Activated CD4-positive, alpha-beta memory T cell treated with anti-CD3 and anti-CD28 coated beads, Interleukin-2, amount 10 ng/mL, durations not matched to agents 7 days and 5 days (primary cell): ENCODE results near the gene MAK. TPM values are rescaled to one million over a fixed set of nuclear protein-coding genes. Genes with fewer than 3 reads are reported as not detected.
A peak's percentile ranks its signal among the peaks of the same experiment; 100 is the strongest.
"Not testable (repeated sequence)": the region's sequence is repeated elsewhere in the genome, so short reads cannot be mapped to it uniquely, and the experiment has no call there.

Source experiments
- CTCF ChIA-PET: fragments of 350-600 bp; sonication (Branson Sonifier 250); formaldehyde crosslinking; loops from one replicate; lab custom pipeline; 2021; ENCODE audit warnings: antibody characterized with exemption, inconsistent platforms; lab: Charles Lee
- POLR2A ChIA-PET: fragments of 350-600 bp; sonication (Branson Sonifier 250); formaldehyde crosslinking; loops from one replicate; lab custom pipeline; 2021; ENCODE audit warnings: antibody characterized with exemption; lab: Charles Lee
- DNase-seq: peaks from one replicate; pipeline ENCODE4 v3.0.0-alpha.2; 2020
- H3K27ac Mint-ChIP-seq: one replicate; pipeline ENCODE4 v1.8.0; 2021; ENCODE audit warnings: mild to moderate bottlenecking, mixed read lengths
- H3K27me3 Mint-ChIP-seq: one replicate; pipeline ENCODE4 v1.8.0; 2021; ENCODE audit warnings: mixed read lengths
- H3K36me3 Mint-ChIP-seq: one replicate; pipeline ENCODE4 v1.8.0; 2021; ENCODE audit warnings: low read depth, mixed read lengths
- H3K4me1 Mint-ChIP-seq: one replicate; pipeline ENCODE4 v1.8.0; 2021; ENCODE audit warnings: mixed read lengths
- H3K4me3 Mint-ChIP-seq: one replicate; pipeline ENCODE4 v1.8.0; 2021; ENCODE audit warnings: mild to moderate bottlenecking, mixed read lengths
- H3K9me3 Mint-ChIP-seq: one replicate; pipeline ENCODE4 v1.8.0; 2021; ENCODE audit warnings: mixed read lengths
- total RNA-seq, 2 experiments: library from RNA; stranded (reverse); gene quantifications; one replicate each; pipeline ENCODE4 v1.2.3, GENCODE V29; 2021

MAK gene
- total RNA-seq, 2 experiments from 2014 or later, result 0.15 to 0.35 TPM

DNA sequence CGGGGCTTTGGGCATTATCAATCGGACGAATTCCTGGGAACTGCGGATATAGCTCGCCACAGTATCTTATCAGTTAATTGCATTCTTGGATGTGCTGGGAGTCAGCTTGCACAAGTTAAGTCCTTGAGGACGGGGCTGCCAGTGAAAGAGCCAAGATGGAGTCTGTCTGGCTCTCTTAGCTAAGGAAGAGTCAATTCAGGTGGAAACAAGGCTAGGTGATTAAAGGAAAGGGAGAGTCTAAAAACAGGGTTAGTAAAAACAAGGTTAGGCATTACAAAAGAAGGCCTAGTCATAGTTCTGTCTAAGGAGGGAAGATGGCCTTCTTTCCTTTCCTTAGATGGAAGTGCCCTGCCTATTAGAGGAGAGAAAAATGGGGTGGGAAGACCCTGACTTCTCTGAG, 87.8 kb downstream of the MAK start:
- POLR2A ChIA-PET, CTCF ChIA-PET, H3K4me3 Mint-ChIP-seq, H3K27ac Mint-ChIP-seq, H3K9me3 Mint-ChIP-seq, H3K27me3 Mint-ChIP-seq, DNase-seq: not testable (repeated sequence)
- H3K4me1 Mint-ChIP-seq, result peaks cover 63% of the 10 kb centered on the region
- peaks cover 48% of the 10 kb centered on the region for H3K36me3 Mint-ChIP-seq

DNA sequence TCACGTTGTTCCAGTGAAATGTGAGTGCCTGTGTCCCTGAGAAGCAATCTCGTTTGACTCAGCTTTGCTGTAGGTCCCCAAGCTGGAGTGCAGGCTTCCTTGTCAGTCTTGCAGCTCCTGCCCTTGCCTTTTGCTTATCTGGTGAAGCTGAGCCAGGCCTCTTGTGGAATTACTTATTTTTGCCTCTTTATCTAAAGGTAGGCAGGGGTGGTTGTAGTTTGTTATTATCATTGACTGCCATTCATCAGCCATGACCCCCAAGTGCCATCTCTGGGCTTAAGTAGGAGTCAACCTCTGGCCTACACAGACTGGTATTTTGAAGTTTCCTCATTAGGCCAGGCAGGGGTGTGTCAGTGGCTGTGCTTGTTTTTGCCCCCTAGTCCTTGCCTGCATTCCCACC, 88.6 kb downstream of the MAK start:
- Mint-ChIP-seq H3K27me3 (no peaks in the 10 kb centered on the region), H3K4me1 (peaks cover 61% of the 10 kb centered on the region), H3K27ac (no peak overlapping the region), H3K9me3 (no peaks in the 10 kb centered on the region), H3K36me3 (peaks cover 40% of the 10 kb centered on the region), H3K4me3 (peak overlapping the region; percentile 93)
- CTCF ChIA-PET, result interaction anchor here (3.9 kb wide), 1 partner anchor 10 kb away, joined by 18 read pairs; no protein-coding TSS in a partner anchor
- DNase-seq, result no peak
- POLR2A ChIA-PET, result interaction anchor here (0.9 to 4.7 kb wide), 4 partner anchors 8 to 56 kb away, joined by 3 to 86 read pairs (median 22); partner anchors contain the start of genes C6orf52, PAK1IP1 and TMEM14C

DNA sequence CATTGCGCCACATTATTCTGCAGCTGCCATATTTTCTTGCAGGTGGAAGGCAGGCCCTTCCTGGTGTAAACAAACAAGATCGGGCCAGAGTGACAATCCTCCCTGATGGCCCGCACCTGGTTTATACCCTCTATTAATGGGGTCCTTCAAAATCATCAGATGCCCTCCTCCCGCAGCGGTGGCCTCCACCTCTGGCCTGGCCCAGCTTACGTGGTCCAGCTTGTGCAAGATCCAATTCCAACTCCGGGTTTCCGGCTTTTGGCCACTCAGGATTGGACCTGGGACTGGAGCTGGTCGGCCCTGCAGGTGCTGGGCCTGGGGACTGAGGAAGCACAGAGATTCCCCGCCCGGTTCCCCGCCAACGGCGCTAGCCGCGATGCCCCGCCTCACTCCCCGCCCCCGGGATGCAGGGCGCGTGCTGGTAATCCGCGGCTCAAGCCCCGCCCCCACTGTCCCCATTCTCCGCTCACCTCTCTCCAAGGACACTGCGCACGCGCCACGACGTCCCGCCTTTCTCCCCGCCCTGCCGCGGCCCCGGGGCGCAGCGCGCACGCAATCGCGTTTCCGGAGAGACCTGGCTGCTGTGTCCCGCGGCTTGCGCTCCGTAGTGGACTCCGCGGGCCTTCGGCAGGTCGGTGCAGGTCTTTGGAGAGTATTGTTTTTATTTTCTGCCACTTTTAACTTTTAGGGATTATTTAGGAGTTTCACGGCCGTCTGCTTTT, 90.9 kb downstream of the MAK start, which contains the start of gene TMEM14B:
Gene TMEM14B (plus strand): TSS at position 555 of the 722 bp plus-strand sequence. CDS start 1,441 bp downstream, outside the sequence.
- peak; percentile 100 for DNase-seq
- Mint-ChIP-seq H3K4me1 (peaks cover 50% of the 10 kb centered on the region), H3K27ac (peak within 1 kb of the TSS; percentile 90), H3K27me3 (no peaks in the 10 kb centered on the region), H3K36me3 (peaks cover 24% of the 10 kb centered on the region), H3K4me3 (peak within 1 kb of the TSS; percentile 93), H3K9me3 (no peaks in the 10 kb centered on the region)
- POLR2A ChIA-PET, result interaction anchor here (1.1 to 4.7 kb wide), 13 partner anchors 9 to 667 kb away, joined by 3 to 86 read pairs (median 6); partner anchors contain the start of genes C6orf52, MAK, PAK1IP1 and TMEM14C
- CTCF ChIA-PET, result interaction anchor here (0.8 to 3.9 kb wide), 6 partner anchors 9 to 268 kb away, joined by 3 to 18 read pairs (median 3); no protein-coding TSS in a partner anchor

DNA sequence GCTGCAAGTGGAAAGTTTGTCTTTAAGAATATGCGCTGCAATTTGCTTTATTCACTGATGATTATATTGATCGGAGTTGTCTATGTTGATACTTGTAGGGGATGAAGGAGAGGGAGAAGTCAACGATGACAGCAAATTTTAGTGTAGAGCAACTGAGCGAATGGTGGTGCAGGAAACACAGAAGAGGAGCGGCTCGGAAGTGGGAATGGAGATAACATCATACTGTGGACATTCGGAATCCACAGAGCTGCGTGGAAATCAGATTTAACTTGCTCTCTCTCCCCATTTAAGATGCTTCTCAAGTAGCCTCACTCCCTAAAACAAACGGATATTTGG, 91.5 kb downstream of the MAK start:
- no peak for DNase-seq
- CTCF ChIA-PET, result interaction anchor here (0.8 to 3.9 kb wide), 8 partner anchors 9 to 268 kb away, joined by 3 to 18 read pairs (median 3); partner anchors contain the start of genes C6orf52 and PAK1IP1
- Mint-ChIP-seq H3K9me3 (no peaks in the 10 kb centered on the region), H3K4me3 (peak overlapping the region; percentile 93), H3K36me3 (peaks cover 22% of the 10 kb centered on the region), H3K27ac (peak overlapping the region; percentile 90), H3K27me3 (no peaks in the 10 kb centered on the region), H3K4me1 (peaks cover 50% of the 10 kb centered on the region)
- POLR2A ChIA-PET, result interaction anchor here (1.1 to 4.7 kb wide), 9 partner anchors 9 to 218 kb away, joined by 4 to 86 read pairs (median 9); partner anchors contain the start of genes C6orf52, MAK, PAK1IP1 and TMEM14C

DNA sequence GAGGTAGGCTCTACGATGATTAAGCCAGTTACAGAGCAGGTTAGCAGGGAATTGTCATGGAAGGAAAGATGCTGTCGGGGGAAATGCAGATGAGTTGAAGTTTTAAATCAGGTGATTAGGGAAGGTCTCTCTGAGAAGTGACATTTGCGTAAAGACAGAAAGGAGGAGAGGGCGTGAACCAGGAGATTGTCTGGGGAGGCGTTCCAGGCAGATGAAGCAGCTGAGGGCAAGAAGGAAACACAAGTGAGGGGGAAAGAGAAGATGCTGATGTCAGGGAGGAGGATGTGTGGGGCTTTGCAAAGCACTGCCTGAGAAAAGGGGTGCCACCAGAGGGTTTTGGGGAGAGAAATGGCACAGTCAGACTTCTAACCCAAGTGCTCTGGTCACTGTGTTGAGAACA, 93.2 kb downstream of the MAK start:
- Mint-ChIP-seq H3K9me3 (no peaks in the 10 kb centered on the region), H3K36me3 (peaks cover 13% of the 10 kb centered on the region), H3K27ac (no peak overlapping the region), H3K4me3 (no peak overlapping the region), H3K4me1 (peaks cover 35% of the 10 kb centered on the region), H3K27me3 (no peaks in the 10 kb centered on the region)
- DNase-seq, result no peak
- CTCF ChIA-PET, result no interaction called here
- POLR2A ChIA-PET, result no interaction called here

DNA sequence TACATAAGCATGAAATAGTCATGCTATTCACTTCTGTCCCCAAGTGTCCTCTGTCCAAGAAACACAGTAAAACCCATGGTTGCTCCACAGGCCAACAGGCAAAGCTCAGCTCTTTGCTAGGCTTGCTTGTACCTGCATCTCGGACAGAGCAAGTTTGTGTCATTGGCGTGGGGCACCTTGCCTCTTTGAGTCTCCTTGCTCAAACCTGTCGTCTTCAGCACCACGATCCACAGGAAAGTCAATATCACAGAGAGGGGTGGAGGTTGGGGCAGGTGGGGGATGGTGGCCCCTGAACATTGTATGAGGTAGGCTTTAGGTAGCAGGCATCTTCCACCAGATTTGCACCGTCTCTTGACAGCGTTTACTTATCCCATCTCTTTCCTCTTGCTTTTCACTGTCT, 94.8 kb downstream of the MAK start:
- POLR2A ChIA-PET, result interaction anchor here (1.5 to 1.6 kb wide), 2 partner anchors 19 to 23 kb away, joined by 3 to 5 read pairs; no protein-coding TSS in a partner anchor
- H3K27ac Mint-ChIP-seq, result no peak overlapping the region
- H3K4me1 Mint-ChIP-seq, result peaks cover 19% of the 10 kb centered on the region
- no peaks in the 10 kb centered on the region for H3K9me3 Mint-ChIP-seq
- peaks cover 7% of the 10 kb centered on the region for H3K36me3 Mint-ChIP-seq
- CTCF ChIA-PET, result no interaction called here
- no peak for DNase-seq
- no peak overlapping the region for H3K4me3 Mint-ChIP-seq
- H3K27me3 Mint-ChIP-seq, result no peaks in the 10 kb centered on the region

DNA sequence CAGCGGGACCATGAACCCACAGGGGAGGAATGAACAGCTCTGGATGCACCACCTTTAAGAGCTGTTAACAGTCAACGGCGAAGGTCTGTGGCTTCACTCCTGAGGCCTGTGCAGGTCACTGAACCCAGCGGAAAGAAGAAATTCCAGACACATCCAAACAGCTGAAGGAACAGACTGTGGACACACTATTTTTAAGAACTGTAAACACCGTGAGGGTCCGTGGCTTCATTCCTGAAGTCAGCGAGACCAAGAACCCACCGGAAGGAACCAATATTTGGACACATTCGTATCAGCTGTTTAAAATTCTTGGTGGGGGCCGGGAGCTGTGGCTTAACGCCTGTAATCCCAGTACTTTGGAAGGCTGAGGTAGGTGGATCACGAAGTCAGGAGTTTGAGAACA, 96.1 kb downstream of the MAK start:
- no peaks in the 10 kb centered on the region for H3K9me3 Mint-ChIP-seq
- peaks cover 15% of the 10 kb centered on the region for H3K4me1 Mint-ChIP-seq
- no peak overlapping the region for H3K4me3 Mint-ChIP-seq
- CTCF ChIA-PET, result no interaction called here
- H3K36me3 Mint-ChIP-seq, result peaks cover 7% of the 10 kb centered on the region
- POLR2A ChIA-PET, result interaction anchor here (1.1 to 1.5 kb wide), 4 partner anchors 18 to 23 kb away, joined by 3 to 5 read pairs (median 4); partner anchors contain the start of gene TMEM14C
- H3K27me3 Mint-ChIP-seq, result no peaks in the 10 kb centered on the region
- no peak for DNase-seq
- H3K27ac Mint-ChIP-seq, result no peak overlapping the region

DNA sequence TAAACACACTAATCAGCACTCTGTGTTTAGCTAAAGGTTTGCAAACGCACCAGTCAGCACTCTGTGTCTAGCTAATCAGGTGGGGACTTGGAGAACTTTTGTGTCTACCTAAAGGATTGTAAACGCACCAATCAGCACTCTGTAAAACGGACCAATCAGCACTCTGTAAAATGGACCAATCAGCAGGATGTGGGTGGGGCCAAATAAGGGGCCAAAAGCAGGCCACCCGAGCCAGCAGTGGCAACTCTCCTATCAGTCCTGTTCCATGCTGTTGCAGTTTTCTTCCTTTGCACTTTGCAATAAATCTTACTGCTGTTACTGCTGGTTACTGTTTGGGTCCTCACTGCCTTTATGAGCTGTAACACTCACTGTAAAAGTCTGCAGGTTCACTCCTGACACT, 96.7 kb downstream of the MAK start:
- POLR2A ChIA-PET, result interaction anchor here (1.1 to 1.4 kb wide), 2 partner anchors 18 to 22 kb away, joined by 3 read pairs; no protein-coding TSS in a partner anchor
- H3K27me3 Mint-ChIP-seq, DNase-seq, H3K4me3 Mint-ChIP-seq, H3K27ac Mint-ChIP-seq, H3K36me3 Mint-ChIP-seq, CTCF ChIA-PET, H3K9me3 Mint-ChIP-seq: not testable (repeated sequence)
- peaks cover 11% of the 10 kb centered on the region for H3K4me1 Mint-ChIP-seq

DNA sequence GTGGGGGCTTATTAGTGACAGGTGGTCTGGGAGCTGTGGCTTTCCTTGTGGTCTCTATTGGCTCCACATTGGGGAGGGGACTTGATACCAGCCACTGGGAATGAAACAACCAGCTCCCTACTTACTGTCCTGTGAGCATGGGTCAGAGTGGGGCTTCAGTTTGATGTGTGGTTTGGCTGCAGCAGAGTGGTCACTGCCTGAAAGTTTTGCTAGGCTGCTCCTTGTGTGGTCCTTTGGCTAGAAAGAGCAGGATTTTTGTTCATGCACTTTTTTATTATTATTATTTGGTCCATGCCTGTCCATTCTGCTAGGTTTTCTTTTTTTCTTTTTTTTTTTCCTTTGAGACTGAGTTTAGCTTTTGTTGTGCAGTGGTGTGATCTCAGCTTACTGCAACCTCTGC, 98.3 kb downstream of the MAK start:
- H3K27me3 Mint-ChIP-seq, result no peaks in the 10 kb centered on the region
- H3K9me3 Mint-ChIP-seq, result no peaks in the 10 kb centered on the region
- DNase-seq, result no peak
- peaks cover 7% of the 10 kb centered on the region for H3K36me3 Mint-ChIP-seq
- peaks cover 1% of the 10 kb centered on the region for H3K4me1 Mint-ChIP-seq
- no peak overlapping the region for H3K4me3 Mint-ChIP-seq
- POLR2A ChIA-PET, result no interaction called here
- CTCF ChIA-PET, result interaction anchor here (1.2 kb wide), 1 partner anchor 34 kb away, joined by 5 read pairs; no protein-coding TSS in a partner anchor
- no peak overlapping the region for H3K27ac Mint-ChIP-seq

DNA sequence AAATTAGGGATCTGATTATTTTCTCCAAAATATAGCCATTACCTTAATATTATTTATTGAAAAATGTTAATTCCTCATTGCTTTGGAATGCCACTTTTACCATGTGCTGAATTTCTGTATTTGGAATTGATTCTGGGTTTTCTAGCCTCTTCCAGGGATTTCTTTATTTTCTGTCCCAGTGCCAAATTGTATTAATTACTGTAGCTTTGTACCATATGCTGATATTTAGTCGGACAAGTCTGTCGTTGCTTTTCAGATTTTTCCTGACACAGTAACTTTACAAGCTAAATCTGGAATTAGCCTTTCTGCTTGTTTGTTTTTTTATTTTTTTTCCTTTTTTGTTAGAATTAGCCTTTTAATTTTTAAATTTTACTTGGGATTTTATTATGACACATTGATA, 101.6 kb downstream of the MAK start:
- Mint-ChIP-seq H3K36me3 (peaks cover 10% of the 10 kb centered on the region), H3K9me3 (no peaks in the 10 kb centered on the region), H3K27ac (no peak overlapping the region), H3K4me3 (no peak overlapping the region), H3K27me3 (no peaks in the 10 kb centered on the region), H3K4me1 (no peaks in the 10 kb centered on the region)
- ChIA-PET POLR2A (interaction anchor here (1.1 kb wide), 1 partner anchor 15 kb away, joined by 3 read pairs; no protein-coding TSS in a partner anchor), CTCF (interaction anchor here (0.7 to 1.3 kb wide), 2 partner anchors 9 to 11 kb away, joined by 3 to 4 read pairs; partner anchors contain the start of gene TMEM14B)
- DNase-seq, result no peak

DNA sequence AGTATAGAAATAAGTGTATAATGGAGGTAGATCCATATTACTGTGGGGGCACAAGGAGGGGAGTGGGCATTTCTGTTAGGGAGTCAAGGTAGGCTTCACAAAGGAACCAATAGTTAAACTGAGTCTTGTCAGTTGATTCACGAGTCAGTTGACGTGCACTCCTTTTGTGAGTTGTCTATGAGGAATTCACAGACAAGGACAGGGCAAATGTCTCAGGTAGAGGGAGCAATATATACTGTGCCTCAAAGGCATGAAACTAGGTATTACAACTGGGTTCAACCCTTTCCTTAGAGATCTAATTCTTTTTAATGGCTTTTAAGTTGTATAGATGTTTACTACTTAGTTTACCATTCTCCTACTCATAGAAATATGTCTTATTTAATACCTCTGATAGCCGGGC, 104.5 kb downstream of the MAK start:
- POLR2A ChIA-PET, result interaction anchor here (1.0 to 1.7 kb wide), 2 partner anchors 11 to 13 kb away, joined by 3 to 4 read pairs; partner anchors contain the start of gene TMEM14C
- no peak overlapping the region for H3K27ac Mint-ChIP-seq
- CTCF ChIA-PET, result no interaction called here
- peaks cover 14% of the 10 kb centered on the region for H3K36me3 Mint-ChIP-seq
- no peaks in the 10 kb centered on the region for H3K4me1 Mint-ChIP-seq
- DNase-seq, result no peak
- H3K4me3 Mint-ChIP-seq, result no peak overlapping the region
- no peaks in the 10 kb centered on the region for H3K27me3 Mint-ChIP-seq
- H3K9me3 Mint-ChIP-seq, result no peaks in the 10 kb centered on the region

DNA sequence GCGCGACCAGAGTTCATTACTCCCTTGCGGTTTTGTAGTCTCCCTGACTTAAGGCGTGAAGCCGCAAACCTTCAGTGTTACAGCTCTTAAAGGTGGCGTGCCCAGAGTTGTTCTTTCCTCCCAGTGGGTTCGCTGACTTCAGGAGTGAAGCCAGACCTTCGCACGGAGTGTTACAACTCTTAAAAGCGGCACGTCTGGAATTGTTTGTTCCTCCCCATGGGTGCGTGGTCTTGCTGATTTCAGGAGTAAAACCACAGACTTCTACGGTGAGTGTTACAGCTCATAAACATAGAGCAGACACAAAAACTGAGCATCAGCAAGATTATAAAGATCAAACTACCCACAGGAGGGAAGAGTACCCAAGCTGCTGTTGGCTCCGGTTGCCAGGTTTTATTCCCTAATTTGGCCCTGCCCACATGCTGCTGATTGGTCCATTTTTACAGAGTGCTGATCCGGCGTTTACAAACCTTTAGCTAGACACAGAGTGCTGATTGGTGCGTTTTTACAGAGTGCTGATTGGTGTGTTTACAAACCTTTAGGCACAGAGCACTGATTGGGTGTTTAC, 105.1 kb downstream of the MAK start:
- POLR2A ChIA-PET, result interaction anchor here (1.0 to 1.7 kb wide), 2 partner anchors 10 to 13 kb away, joined by 3 to 4 read pairs; partner anchors contain the start of gene TMEM14C
- no peak for DNase-seq
- Mint-ChIP-seq H3K27me3 (no peaks in the 10 kb centered on the region), H3K9me3 (no peaks in the 10 kb centered on the region), H3K36me3 (peaks cover 21% of the 10 kb centered on the region), H3K4me1 (no peaks in the 10 kb centered on the region), H3K27ac (no peak overlapping the region), H3K4me3 (no peak overlapping the region)
- CTCF ChIA-PET, result no interaction called here
